Measurements from ENCODE around the gene EXOC2.
A peak's percentile ranks its signal among the peaks of the same experiment; 100 is the strongest.

DNA sequence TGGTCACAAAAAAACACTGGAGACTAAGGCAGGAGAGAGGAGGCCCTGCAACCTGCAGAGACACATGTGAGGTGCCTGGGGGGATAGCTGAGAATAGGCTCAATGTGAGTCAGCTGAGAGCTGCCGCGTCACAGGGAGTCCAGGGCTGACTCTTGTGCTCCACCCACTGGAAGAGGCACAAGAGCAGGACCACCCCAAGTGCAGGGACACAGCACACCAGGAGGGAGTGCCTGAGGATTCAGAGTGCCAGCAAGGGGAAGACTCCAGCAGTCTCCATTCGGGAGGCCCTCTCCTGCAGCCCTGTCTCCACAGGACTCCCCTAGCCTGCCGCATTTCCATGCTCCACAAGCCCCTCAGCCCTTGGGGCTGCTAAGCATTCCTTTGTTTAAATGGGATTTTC, 141.5 kb downstream of the EXOC2 start:
- TF ChIP-seq ETV6 (CRISPR knock-in tag; conservative IDR thresholded peaks at IDR 0.05) (no peak), RFX1 (IDR thresholded peaks at IDR 0.05) (no peak), POLR2A (IDR thresholded peaks at IDR 0.05; ENCODE audit: insufficient read depth in 1 of 2, low read depth in 2 of 2, low read length in 2 of 2) (no peak)
- TF ChIP-seq, protein P1, sequence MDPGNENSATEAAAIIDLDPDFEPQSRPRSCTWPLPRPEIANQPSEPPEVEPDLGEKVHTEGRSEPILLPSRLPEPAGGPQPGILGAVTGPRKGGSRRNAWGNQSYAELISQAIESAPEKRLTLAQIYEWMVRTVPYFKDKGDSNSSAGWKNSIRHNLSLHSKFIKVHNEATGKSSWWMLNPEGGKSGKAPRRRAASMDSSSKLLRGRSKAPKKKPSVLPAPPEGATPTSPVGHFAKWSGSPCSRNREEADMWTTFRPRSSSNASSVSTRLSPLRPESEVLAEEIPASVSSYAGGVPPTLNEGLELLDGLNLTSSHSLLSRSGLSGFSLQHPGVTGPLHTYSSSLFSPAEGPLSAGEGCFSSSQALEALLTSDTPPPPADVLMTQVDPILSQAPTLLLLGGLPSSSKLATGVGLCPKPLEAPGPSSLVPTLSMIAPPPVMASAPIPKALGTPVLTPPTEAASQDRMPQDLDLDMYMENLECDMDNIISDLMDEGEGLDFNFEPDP (CRISPR knock-in tag; conservative IDR thresholded peaks at IDR 0.05) = no peak
- TF ChIP-seq, protein P2, sequence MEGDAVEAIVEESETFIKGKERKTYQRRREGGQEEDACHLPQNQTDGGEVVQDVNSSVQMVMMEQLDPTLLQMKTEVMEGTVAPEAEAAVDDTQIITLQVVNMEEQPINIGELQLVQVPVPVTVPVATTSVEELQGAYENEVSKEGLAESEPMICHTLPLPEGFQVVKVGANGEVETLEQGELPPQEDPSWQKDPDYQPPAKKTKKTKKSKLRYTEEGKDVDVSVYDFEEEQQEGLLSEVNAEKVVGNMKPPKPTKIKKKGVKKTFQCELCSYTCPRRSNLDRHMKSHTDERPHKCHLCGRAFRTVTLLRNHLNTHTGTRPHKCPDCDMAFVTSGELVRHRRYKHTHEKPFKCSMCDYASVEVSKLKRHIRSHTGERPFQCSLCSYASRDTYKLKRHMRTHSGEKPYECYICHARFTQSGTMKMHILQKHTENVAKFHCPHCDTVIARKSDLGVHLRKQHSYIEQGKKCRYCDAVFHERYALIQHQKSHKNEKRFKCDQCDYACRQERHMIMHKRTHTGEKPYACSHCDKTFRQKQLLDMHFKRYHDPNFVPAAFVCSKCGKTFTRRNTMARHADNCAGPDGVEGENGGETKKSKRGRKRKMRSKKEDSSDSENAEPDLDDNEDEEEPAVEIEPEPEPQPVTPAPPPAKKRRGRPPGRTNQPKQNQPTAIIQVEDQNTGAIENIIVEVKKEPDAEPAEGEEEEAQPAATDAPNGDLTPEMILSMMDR (CRISPR knock-in tag; IDR thresholded peaks at IDR 0.05) = peak; percentile 45
- TF ChIP-seq, protein P3, sequence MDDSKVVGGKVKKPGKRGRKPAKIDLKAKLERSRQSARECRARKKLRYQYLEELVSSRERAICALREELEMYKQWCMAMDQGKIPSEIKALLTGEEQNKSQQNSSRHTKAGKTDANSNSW (CRISPR knock-in tag; IDR thresholded peaks at IDR 0.05; ENCODE audit: borderline replicate concordance) = no peak

All from HepG2 (cell line).